Mucosa of descending colon (tissue), 3 donors: ENCODE results near the gene BUB1. TPM values are rescaled to one million over a fixed set of nuclear protein-coding genes. Genes with fewer than 3 reads are reported as not detected.

Experiments used
- ATAC-seq: fragments of 200-7000 bp; cut with Tn5 transposase; one replicate; pipeline ENCODE4 v1.9.1; 2020; ENCODE audit warnings: mild to moderate bottlenecking, moderate library complexity
- DNase-seq, 3 donors: peaks; one replicate each; pipeline ENCODE4 v3.0.0-alpha.2; 2020
- H3K36me3 ChIP-seq: fragments of 200-600 bp; one replicate; pipeline ENCODE4 v1.8.0; 2021; ENCODE audit warnings: low read depth, mild to moderate bottlenecking
- H3K4me1 ChIP-seq: fragments of 200-600 bp; one replicate; pipeline ENCODE4 v1.8.0; 2021; ENCODE audit warnings: low read depth, mild to moderate bottlenecking
- H3K4me3 ChIP-seq: fragments of 200-600 bp; one replicate; pipeline ENCODE4 v1.8.0; 2021; ENCODE audit warnings: mild to moderate bottlenecking
- H3K9me3 ChIP-seq: fragments of 200-600 bp; one replicate; pipeline ENCODE4 v1.8.0; 2021; ENCODE audit warnings: mild to moderate bottlenecking
- intact Hi-C, 2 donors: fragments of 100-400 bp; cut with DNase I in 1 of 2; cut with micrococcal nuclease in 1 of 2; formaldehyde crosslinking; loops; one replicate each; pipeline versions ENCODE4 v1.11.0 to v1.11.1; 2022; cut with DNase I, micrococcal nuclease
- total RNA-seq, 3 donors: library from RNA; stranded (reverse); fragmentation: NEBNext Ultra II Directional in 2 of 3; extraction: Animal tissue kit (Norgen Biotek cat#: 25700) in 2 of 3; gene quantifications; one replicate each; pipeline versions ENCODE4 v1.2.1 to v1.2.4, GENCODE V29; 2021 to 2023
- TF ChIP-seq, protein P1 (sequence below): fragments of 200-600 bp; IDR thresholded peaks from one replicate; pipeline ENCODE4 v1.8.0; 2022; ENCODE audit warnings: antibody characterized with exemption, mild to moderate bottlenecking
- donor health status: DM: no; HTN: no; CAD: no; lungs with moderate emphysema.
- donor health status: DM: no; HTN: no; CAD: no.
- donor health status: DM: no; HTN: yes; CAD: no.

BUB1 gene
- total RNA-seq, 3 donors from 2014 or later = 2.3 to 18.6 (median 4.1) TPM

DNA sequence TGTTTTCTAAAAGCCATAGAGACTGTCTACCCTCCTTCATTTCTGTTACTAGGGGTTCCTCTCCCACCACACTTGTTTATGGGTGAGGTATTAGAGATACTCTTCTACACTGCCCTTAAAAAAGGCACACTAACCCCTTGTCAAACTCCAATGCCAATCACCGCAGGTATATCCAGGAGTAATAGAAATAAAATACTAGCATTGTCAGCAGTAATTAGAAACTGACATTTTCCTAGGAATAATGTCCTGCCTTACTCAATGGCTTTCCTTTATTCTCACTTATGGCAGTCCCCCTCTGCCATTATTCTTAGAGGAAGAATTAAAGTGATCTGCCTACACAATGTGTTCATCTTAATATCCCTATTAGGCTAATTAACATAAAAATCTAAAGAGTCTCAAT is 5.0 kb upstream of the BUB1 start:
- TF ChIP-seq, protein P1, sequence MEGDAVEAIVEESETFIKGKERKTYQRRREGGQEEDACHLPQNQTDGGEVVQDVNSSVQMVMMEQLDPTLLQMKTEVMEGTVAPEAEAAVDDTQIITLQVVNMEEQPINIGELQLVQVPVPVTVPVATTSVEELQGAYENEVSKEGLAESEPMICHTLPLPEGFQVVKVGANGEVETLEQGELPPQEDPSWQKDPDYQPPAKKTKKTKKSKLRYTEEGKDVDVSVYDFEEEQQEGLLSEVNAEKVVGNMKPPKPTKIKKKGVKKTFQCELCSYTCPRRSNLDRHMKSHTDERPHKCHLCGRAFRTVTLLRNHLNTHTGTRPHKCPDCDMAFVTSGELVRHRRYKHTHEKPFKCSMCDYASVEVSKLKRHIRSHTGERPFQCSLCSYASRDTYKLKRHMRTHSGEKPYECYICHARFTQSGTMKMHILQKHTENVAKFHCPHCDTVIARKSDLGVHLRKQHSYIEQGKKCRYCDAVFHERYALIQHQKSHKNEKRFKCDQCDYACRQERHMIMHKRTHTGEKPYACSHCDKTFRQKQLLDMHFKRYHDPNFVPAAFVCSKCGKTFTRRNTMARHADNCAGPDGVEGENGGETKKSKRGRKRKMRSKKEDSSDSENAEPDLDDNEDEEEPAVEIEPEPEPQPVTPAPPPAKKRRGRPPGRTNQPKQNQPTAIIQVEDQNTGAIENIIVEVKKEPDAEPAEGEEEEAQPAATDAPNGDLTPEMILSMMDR = no peak
- Histone ChIP-seq H3K4me3 (no peak overlapping the region), H3K4me1 (no peaks in the 10 kb centered on the region), H3K9me3 (peaks cover 4% of the 10 kb centered on the region), H3K36me3 (no peaks in the 10 kb centered on the region)
- no peak for ATAC-seq
- intact Hi-C loops = no loop called here
- DNase-seq = no peak

DNA sequence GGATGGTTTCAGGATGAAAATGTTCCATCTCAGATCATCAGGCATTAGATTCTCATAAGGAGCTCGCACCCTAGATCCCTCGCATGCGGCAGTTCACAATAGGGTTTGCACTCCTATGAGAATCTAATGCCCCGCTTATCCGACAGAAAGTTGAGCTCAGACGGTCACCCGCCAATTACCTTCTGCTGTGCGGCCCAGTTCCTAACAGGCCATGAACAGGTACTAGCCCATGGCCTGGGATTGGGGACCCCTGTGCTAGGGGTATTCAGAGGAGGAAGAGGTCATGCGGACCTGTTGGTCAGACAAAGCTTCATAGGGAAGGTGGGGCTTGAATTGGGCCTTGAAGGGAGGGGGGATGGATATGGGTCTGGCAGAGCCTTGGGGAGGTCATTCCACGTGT is 4.4 kb upstream of the BUB1 start:
- DNase-seq = no peak

DNA sequence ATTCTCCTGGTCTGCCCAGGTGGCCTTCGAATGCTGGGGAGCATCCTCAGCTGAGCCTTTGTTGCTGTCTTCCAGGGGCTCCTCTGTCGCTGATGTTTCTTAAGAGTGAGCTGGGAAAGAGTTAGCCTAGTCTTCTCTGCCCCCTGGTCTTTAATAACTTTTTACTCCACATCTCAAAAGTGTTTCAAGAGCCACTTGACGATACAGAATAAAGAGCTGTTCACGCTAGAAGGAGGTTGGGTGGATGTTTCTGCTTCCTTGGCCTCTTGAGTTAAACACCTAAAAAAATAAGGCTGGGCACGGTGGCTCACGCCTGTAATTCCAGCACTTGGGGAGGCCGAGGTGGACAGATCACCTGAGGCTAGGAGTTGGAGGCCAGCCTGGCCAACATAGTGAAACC is 2.8 kb upstream of the BUB1 start:
- Histone ChIP-seq H3K4me3 (no peak overlapping the region), H3K36me3 (no peaks in the 10 kb centered on the region), H3K9me3 (no peaks in the 10 kb centered on the region), H3K4me1 (peaks cover 4% of the 10 kb centered on the region)
- TF ChIP-seq, protein P1 = no peak
- intact Hi-C loops = no loop called here
- DNase-seq (no peak), ATAC-seq (no peak)

More for the DNA sequence above, 4.4 kb upstream of the BUB1 start:
- TF ChIP-seq, protein P1 = no peak
- peaks cover 4% of the 10 kb centered on the region for H3K4me1 ChIP-seq
- H3K9me3 ChIP-seq = peaks cover 4% of the 10 kb centered on the region
- H3K4me3 ChIP-seq = no peak overlapping the region
- H3K36me3 ChIP-seq = no peaks in the 10 kb centered on the region
- ATAC-seq = no peak
- intact Hi-C loops = no loop called here

DNA sequence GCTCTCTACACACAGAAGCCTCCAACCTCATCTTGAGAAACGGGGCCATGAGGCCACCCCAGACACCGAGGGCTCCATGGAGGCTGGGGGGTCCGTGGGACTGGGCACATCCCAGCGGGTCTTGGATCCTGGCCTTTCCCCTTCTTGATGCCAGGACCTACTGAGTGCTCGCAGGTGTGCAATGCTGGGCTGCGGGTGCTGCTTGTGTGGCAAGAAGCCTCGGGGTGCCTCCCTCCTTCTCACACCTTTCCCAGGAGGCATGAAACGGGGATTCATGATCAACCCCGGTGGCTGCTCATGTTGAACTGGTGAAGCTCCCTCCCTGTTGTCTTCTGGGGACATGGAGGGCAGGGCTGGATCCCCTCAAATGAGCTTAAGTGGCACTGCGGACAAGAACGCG is 2.0 kb upstream of the BUB1 start:
- H3K4me3 ChIP-seq = no peak overlapping the region
- TF ChIP-seq, protein P1 = no peak
- H3K9me3 ChIP-seq = no peaks in the 10 kb centered on the region
- DNase-seq (no peak), ATAC-seq (no peak)
- intact Hi-C loops = no loop called here
- no peaks in the 10 kb centered on the region for H3K36me3 ChIP-seq
- peaks cover 6% of the 10 kb centered on the region for H3K4me1 ChIP-seq

DNA sequence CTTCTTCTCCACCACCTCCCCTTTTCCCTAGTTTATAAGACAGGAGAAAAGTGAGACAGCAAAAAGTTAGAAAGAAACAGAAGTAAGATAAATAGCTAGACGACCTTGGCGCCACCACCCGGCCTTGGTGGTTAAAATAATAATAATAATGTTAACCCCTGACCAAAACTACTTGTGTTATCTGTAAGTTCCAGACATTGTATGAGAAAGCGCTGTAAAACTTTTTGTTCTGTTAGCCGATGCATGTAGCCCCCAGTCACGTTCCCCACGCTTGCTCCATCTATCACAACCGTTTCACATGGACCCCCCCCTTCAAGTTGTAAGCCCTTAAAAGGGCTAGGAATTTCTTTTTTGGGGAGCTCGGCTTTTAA is 1.5 kb upstream of the BUB1 start:
- no peaks in the 10 kb centered on the region for H3K9me3 ChIP-seq
- H3K36me3 ChIP-seq = no peaks in the 10 kb centered on the region
- no peak overlapping the region for H3K4me3 ChIP-seq
- TF ChIP-seq, protein P1 = no peak
- H3K4me1 ChIP-seq = peaks cover 7% of the 10 kb centered on the region
- ATAC-seq (no peak), DNase-seq (peak in 1 of 3 donors; percentile 27)
- intact Hi-C loops = no loop called here
